GM12891 (cell line): ENCODE measurements around the gene TGFBI.

Source experiments
- PAX5 ChIP-seq: IDR thresholded peaks from 2 replicates; pipeline ENCODE4 v1.6.1; 2011; ENCODE audit warnings: low read length, moderate library complexity, mild to moderate bottlenecking; ENCODE audit not compliant: insufficient read depth, severe bottlenecking
- POLR2A ChIP-seq: IDR thresholded peaks from 2 replicates; pipeline ENCODE4 v1.6.1; 2011; ENCODE audit warnings: low read depth, low read length, control low read depth
- POLR2AphosphoS5 ChIP-seq: IDR thresholded peaks from 2 replicates; pipeline ENCODE4 v1.6.1; 2011; ENCODE audit warnings: low read depth, low read length, control low read depth
- POU2F2 ChIP-seq: IDR thresholded peaks from 2 replicates; pipeline ENCODE4 v1.6.1; 2011; ENCODE audit warnings: low read depth, mild to moderate bottlenecking, control low read depth, low read length, moderate library complexity
- SPI1 ChIP-seq: IDR thresholded peaks from 2 replicates; pipeline ENCODE4 v1.6.1; 2011; ENCODE audit warnings: low read depth, low read length, control low read depth
- TAF1 ChIP-seq: IDR thresholded peaks from 2 replicates; pipeline ENCODE4 v1.6.1; 2011; ENCODE audit warnings: low read depth, low read length, control low read depth

DNA sequence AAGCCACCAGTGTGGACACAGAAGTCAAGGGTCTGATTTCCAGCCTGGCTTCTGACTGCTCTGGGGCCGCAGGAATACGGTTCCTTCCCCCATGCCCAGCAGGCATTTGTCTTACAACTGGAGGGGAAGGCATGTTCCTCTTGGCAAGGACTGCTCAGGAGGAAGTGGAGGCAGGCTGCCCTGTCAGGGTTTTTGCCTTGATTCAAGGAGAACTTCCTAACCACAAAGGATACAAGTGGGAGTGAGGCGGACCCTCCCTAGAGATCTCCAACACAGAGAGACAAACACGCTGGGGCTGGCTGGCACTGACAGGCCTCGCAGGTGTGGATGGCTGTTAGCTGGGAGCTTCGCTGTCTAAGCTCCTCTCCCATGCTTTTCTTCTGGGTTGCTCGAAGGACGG is 19.1 kb downstream of the TGFBI start:
- no peak for TF ChIP-seq POLR2AphosphoS5
- TF ChIP-seq POLR2A = no peak
- TF ChIP-seq TAF1 = no peak
- TF ChIP-seq SPI1 = no peak
- no peak for TF ChIP-seq POU2F2
- TF ChIP-seq PAX5 = no peak
